GM21381 (cell line): ENCODE results near the gene SERBP1.
A peak's percentile ranks its signal among the peaks of the same experiment; 100 is the strongest.
"Not testable (repeated sequence)": the region's sequence is repeated elsewhere in the genome, so short reads cannot be mapped to it uniquely, and the experiment has no call there.

ENCODE experiments used
- ATAC-seq: cut with Tn5 transposase; IDR thresholded peaks from one replicate; pipeline ENCODE4 v1.9.1; 2021; ENCODE audit warnings: mild to moderate bottlenecking, moderate library complexity; ENCODE audit not compliant: unreplicated experiment

SERBP1 gene

DNA sequence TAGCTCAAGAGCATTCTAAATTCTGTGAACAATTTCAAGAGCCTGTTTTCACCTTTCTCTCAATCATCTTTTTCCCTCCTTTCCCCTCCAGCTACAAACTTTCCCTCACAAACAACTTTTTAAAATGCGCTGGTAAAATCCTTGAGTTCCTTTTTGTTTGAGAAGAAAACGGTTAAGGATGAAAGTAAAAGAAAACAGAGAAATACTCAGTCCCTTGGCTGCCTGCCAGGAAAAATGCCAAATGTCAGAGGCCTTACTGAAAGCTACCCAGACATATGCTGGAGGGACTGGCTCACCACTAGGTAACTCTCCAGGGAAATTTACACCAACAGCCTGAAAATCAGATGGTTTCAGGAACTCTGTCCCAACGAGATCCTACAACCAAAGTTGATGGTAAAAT, 11.0 kb upstream of the SERBP1 start:
- ATAC-seq: peak; percentile 59

DNA sequence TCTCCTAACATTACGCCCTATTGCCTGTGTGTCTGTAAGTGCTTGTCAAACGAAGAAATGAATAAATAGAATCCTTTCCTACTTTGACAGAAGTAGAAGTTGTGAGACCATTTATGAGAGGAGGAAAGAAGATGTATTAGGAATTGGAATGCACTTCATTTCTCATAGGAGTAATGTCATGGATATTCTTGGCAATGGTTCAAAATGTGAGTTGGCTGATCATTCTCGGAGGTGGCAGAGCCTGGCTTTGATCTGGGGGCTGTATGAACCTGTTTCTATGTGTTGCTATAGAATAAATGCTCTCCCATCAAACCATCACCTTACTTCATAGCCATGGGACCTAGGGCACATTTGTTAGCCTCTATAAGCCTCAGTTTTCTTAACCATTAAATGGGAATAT, 10.1 kb upstream of the SERBP1 start:
- ATAC-seq: no peak

DNA sequence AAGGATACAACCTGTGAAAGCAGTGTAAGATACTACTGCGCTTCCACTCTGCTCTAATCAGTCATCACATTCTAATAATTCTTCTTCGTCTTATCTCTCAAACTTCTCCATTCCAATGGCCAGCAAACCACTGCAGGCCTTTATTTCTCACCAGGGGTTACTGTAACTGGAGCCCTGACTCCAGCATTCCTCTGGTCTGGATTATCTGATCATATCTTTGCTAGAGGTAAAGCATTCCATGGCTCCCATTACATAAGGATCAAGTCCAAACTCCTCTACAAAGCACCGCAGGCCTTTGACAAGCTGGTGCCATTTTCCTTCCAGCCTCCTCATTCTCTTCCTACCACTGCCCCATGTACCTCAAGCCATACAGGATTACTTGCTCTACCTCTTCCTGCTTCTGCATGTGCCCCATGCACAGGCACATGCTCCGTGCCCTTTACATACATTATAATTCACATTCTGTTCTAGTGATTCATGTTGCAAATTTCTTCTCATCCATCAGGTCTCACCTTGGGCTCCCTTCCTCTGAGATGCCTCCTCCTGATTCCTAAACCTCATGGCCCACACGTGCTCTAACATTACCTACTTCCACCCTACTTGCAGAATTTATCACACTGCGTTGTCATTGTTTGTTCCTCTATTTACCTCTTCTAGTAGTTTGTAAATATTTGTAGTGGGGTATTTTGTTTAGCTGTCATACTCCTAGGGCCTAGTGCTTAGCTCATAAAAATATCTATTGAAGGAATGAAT, 9.3 kb upstream of the SERBP1 start:
- no peak for ATAC-seq

DNA sequence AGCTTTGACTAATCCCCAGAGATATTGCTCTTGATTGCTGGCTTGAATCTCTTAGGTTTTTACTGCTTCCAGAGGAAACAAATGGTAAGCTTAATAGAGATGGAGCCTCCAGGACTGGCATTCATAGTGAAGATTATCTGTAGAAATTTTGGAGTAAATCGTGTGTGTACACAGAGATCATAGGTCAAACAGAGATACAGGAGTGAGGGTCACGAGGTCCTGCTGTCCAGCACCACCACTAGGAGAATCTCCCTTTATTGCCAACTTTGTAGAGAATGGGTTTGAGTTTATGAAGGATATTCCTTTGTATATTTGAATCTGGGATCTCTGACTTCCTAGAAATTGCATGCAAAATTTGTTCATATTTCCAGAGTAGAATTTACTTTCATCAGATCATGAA, 7.8 kb upstream of the SERBP1 start:
- ATAC-seq: no peak

DNA sequence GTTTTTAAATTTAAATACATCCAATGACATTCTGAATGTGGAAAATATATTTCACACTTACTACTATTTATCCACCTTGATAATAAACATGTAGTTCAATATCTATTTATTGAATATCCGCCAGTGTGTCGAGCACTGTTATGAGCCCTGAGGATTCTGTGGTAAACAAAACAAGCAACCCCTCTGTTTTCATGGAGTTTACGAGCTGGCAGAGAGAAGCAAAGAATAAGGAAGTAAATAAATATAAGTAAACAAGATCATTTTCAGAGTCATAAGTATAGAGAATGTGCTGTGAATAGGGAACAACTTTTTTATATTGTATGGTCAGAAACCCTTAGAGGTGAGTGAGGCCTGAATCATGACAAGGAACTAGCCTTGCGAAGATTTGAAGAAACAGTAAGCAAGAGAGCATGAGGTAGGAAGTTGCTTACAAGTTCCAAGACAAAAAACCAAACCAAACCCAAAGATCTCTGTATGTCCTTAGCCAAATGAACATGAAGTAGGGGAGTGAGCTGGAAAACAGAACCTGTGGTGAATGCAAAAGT, 6.4 kb upstream of the SERBP1 start:
- no peak for ATAC-seq

DNA sequence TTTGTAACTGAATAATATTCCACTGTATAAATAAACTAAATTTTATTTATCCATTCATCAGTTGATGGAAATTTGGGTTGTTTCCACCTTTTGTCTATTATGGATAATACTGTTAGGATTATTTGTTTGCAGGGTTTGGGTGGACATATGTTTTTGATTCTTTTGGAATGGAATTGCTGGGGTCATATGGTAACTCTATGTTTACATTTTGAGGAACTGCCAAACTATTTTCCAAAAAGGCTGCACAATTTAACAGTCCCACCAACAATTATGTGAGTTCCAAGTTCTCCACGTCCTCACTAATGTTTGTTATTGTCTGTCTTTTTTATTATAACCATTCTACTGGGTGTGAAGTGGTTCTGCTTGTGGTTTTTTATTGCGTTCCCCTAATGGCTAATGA, 4.3 kb upstream of the SERBP1 start:
- ATAC-seq: no peak

DNA sequence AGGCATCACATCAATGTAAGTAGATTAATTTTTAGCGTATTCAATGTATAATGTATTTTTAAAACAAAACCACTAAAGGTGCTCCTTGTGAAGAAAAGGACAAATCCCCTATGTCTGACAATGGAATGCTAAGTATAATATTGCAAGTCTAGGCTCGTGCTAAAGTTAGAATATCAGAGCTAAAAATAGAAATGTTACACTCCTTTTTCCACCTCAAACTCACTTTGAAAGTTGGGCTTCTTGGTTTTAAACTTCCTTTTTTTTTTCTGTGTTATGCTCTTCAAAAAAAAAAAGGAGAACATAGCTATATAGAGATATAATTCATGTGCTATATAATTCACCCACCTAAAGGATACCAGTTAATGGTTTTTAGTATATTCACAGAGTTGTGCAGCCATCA, 3.6 kb upstream of the SERBP1 start:
- ATAC-seq: no peak

DNA sequence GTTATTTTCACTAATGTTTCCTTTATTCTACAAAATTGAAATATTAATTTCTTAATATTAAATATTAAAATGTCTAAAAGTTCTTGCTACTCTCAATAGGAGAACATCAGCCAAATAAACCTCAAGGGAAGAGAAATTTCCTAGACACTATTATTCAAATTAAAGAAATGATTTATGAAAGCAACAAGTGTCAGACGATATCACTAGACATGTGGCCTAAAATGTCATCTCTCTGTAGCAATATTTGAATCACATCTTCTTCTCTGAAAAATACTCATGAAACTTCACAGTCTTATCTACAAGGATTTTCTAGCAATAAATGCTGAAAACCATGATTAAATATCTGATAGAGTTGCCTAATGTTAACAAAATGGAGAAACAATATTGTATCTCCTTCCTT, 2.5 kb upstream of the SERBP1 start:
- no peak for ATAC-seq

DNA sequence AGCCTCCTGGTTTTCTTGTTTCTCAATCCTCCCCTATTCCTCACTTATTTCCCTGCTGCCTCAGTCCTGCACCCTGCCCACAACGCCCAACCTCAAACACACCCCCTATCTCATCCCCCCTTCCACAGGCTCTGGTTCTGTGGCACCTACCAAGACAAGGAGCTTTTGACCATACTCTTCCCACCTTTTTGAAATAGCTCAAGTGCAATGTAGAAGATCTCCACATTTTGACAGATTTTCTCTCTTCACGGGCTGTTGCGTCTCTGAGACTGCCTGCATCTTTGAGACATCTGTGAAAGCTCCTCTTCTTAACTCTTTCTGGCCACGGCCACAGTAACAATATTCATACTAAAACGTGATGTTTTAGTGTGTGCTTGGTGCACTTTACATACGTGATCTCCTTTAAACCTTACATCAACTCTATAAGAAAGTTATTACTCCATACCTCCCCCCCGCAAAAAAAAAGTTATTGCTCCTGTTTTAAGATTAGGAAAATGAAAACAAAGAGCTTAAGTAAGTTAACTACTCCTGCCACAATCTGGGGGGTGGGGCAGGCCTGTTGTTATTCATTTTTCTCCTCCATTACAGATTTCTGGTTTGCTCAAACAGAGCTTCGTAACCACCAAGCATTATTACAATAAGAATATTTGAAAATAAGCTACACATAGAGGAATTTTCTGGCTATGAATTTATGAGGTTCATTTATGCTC, 1.8 kb upstream of the SERBP1 start:
- ATAC-seq: no peak

DNA sequence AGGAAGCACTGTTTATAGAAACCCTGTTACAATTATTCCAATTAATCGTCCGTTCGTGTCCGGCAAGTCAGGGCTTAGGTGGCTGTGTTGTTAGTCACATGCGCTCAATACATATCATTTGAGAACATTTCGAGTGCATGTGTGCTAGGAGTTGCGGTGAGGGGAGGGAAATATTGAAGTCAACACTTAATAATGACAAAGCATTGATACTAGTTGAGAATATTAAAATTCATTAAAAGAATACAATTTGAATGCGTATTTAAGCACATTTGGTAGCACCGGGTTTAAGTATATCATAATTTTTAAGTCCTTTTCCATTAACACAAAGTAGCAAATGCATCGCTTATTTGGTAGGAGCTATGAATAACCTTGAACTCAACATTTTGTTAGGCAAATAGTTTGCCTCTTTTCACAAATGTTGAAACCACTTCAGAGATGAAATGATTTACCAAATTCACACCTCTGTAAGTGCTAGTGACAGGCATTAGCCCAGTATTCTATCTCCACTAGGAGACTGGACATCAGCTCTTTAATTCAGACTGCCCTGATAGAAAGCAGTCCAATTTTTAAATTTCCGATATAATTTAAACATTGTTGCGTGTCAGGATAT, 1.1 kb upstream of the SERBP1 start:
- no peak for ATAC-seq

DNA sequence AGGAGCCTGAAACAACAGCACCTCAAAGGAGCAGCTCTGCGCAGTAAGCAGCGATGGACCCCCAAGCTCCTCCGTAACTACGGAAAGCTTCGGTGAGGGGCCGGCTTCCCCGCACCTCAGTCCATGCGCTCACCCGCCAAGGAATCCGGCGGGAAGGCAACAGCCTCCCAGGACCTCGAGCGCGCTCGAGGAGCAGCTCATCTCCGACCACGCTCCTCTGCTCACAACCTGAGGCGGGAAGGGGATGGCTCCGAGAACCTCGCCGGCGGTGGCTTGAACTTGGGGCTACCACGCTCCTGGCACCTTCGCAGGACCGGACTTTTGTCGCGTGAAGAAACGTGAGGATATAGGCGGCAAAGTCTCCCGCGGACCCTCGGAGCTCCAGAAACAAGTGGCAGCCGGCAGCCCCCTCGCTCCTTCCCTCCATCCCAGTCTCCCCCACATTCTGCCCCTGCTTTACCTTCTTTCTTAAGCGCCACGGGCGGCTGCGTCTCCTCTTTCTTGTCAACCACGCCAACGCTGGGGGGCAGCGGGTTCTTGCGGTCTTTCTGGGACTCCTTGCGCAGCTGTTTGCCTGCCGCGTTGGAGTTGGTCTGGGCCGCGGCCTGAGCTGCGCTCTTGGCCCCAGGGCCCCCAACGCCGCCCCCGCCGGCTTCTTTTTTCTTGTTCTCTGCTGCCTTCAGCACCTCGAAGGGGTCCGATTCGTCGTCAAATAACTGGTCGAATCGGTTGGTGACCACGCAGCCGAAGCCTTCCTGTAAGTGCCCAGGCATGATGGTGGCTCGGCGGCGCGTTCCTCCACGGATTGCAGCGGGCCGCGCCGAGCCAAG, 459 bp downstream of the SERBP1 start:
- ATAC-seq: peak; percentile 6

DNA sequence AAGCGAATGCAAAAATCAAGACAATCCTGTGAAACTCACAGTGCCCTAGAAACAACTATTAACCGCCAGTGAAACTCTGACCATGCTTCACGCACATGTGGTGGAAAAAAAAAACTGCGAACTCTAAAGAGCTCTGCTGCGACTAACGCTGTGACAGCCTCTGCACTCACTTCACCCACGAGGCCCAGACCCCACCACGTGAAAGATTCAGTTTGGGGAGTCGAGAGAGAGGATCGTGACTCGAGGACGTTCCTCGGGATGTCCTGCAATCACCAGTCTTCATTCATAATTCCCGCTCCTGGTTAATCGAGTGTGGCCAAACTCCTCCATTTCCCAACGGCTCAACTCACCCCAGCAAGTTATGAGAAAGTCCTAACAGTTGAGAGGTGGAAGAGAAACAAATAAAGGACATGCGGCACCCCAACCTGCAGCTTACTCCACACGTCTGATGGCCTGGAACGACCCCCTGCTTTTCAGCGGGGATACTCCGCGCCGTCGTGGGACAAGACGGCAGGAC, 1.1 kb downstream of the SERBP1 start:
- ATAC-seq: no peak

DNA sequence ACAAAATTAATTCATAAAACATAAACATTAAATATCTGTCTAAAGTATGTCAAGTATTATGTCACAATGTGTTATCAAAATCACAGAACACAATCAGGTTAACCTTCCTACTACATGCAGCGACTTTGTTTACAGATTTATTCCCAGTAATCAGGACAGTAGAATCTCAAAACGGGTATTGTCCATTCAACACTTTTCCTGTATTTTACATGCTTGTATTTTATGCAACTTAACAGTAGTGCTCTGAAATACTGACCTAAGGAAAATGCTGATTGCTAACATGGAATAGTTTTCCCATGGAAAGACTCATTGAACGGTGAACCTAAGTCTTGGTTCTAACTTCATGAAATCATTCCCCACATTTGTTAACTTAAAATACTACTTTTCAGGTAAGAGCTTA, 2.3 kb downstream of the SERBP1 start:
- no peak for ATAC-seq

DNA sequence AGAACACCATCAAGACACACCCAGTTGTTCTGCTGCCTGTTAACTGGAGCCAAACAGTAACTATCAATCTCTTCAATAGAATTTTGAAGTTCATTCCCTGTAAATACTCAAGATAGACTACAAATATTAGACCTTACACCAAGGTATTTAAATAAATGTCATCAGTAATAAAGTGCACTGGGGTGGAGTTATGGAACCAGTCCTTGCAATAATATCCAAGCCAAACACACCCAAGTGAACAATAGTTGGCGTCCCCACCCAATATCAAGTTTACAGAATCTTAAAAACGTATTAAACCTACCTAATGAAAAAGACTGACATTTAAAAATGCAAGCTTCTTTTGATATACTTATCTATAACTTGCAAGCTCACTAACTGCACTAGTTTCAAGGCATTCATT, 2.7 kb downstream of the SERBP1 start:
- no peak for ATAC-seq

DNA sequence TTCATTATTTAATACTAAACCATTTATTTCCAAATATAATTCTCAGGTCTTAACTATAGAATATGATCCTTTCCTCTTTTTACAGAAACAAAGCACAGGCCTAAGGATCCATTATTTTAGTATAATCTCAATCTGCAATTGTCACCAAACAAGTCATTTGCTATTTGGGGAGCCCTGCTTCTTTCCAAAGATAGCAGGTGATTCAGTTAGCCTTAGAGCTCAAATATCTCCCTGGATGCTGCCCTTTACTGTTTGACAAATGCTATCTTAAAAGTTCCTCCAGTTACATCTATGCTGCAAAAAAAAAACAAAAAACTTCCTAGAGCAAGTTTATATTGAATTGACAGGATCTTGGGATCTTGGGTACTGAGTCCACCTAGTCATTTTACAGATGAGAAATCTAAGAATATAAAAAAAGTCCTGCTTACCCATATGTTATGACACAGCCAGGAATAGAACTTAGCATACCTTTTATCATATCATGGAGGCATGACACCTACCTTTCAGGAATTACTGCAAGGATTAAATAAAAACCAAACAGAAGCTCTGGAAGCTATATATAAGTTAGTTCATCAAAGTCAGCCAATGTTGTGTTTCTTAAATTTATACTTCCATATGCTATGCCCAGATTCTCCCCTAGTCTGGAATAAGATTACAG, 9.2 kb downstream of the SERBP1 start:
- ATAC-seq: no peak

DNA sequence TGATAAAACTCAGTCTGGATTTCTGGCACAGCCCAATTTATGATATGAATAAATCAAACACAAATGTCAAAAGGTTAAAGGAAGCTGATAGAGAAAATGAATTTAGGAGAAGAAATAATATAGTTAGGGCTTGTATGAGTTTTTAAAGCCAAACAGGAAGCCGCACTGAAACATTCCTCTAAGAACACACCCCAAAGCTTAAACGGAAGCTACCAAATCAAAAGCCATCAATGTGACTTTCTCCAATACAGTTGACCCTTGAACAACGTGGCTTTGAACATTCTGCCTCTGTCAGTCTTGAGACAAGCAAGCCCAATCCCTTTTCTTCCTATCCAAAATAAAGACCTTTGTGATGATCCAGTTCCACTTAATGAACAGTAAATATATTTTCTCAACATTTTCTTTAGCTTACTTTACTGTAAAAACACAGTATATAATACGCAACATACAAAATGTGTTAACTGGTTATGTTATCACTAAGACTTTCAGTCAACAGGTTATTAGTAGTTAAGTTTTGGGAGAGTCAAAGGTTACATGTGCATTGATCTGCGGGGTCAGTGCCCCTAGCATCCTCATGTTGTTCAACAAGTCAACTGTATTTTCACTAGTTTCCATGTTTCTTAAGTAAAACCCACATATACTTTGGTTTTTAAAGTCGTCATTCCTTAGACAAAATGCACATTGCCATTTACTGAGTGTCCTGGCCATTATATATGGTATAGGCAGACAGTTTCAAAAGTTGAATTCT, 11.2 kb downstream of the SERBP1 start:
- ATAC-seq: no peak

DNA sequence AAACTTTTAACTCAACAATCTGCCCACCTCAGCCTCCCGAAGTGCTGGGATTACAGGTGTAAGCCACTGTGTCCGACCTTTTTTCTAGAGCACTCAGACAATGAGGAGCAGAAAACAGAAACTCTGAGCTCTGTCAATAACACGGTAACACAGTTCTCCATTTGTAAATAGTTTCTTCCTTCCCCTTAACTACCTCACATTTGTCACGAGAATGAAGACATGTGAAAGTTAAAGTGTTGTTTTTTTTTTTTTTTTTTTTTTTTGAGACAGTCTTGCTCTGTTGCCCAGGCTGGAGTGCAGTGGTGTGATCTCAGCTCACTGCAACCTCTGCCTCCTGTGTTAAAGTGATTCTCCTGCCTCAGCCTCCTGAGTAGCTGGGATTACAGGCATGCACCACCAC, 12.5 kb downstream of the SERBP1 start:
- not testable (repeated sequence) for ATAC-seq

DNA sequence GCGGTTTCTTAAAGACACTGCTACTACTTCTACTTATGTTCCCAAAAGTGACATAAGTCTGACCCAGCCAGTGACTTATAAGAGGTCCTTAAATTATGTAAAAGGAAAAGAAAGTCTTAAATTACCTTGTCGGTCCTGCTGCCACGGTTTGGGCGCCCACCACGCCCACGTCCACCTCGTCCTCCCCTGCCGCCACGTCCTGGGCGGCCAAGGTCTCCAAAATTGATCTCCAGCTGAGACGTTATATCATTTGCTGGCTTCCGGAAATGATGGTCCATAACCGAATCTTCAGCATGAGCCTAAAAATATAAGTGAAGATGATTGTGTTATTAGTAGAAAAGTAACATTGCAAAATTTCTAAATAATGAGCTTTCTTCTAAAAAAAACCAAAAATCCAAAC, 15.2 kb downstream of the SERBP1 start:
- no peak for ATAC-seq

DNA sequence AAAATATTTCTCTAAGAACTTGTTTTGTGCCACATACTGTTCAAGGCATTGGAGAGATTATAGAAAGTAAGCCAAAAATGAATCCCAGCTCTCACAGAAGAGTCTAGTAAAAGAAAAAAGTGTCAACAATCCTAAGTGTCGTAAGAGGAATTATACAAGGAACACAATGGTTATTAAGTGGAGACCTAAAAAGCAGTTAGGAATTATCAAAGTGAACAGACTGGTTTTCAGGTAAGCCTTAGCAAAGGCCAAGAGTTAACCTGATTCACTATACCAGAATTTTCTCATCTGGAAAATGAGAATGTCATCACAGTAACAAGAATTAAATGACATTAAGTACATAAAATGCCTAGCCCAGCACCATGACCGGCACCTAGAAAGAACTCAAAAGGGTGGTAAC, 15.6 kb downstream of the SERBP1 start:
- no peak for ATAC-seq

DNA sequence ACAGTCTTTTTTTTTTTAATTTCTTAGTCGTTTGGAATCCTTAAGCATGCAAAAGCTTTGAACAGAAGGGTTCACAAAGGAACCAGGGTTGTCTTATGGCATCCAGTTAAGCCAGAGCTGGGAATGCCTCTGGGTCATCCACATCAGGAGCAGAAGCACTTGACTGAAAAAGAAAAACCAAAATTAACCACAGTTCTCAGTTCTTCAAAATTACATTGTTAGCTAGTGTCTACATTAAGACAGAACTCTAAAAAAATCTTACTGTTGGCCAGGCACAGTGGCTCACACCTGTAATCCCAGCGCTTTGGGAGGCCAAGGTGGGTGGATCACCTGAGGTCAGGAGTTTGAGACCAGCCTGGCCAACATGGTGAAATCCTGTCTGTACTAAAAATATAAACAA, 17.1 kb downstream of the SERBP1 start:
- not testable (repeated sequence) for ATAC-seq
